Lower lobe of right lung (tissue), 2 donors: Measurements from ENCODE around the gene NOG. TPM values are rescaled to one million over a fixed set of nuclear protein-coding genes. Genes with fewer than 3 reads are reported as not detected.

Source experiments
- ATAC-seq, 2 donors: fragments of 200-7000 bp; cut with Tn5 transposase; one replicate each; pipeline ENCODE4 v1.9.1; 2020 to 2022; ENCODE audit warnings: mild to moderate bottlenecking in 2 of 2, moderate library complexity in 2 of 2
- DNase-seq: peaks from one replicate; pipeline ENCODE4 v3.0.0-alpha.2; 2020
- H3K27ac ChIP-seq: fragments of 200-600 bp; one replicate; pipeline ENCODE4 v1.8.0; 2022
- H3K27me3 ChIP-seq: fragments of 200-600 bp; one replicate; pipeline ENCODE4 v1.8.0; 2022; ENCODE audit warnings: low read depth
- H3K36me3 ChIP-seq: fragments of 200-600 bp; one replicate; pipeline ENCODE4 v1.8.0; 2022; ENCODE audit warnings: mild to moderate bottlenecking
- H3K4me1 ChIP-seq: fragments of 200-600 bp; one replicate; pipeline ENCODE4 v1.8.0; 2022
- H3K4me3 ChIP-seq: fragments of 200-600 bp; one replicate; pipeline ENCODE4 v1.8.0; 2022; ENCODE audit warnings: mild to moderate bottlenecking
- H3K9me3 ChIP-seq: fragments of 200-600 bp; one replicate; pipeline ENCODE4 v1.8.0; 2022
- intact Hi-C: fragments of 100-400 bp; cut with DNase I; formaldehyde crosslinking; loops from one replicate; pipeline ENCODE4 v1.11.0; 2022
- total RNA-seq: library from RNA; stranded (reverse); fragmentation: NEBNext Ultra II Directional; extraction: Animal tissue kit (Norgen Biotek cat#: 25700); gene quantifications from one replicate; pipeline ENCODE4 v1.2.1, GENCODE V29; 2021
- TF ChIP-seq, protein P1 (sequence below): fragments of 200-600 bp; IDR thresholded peaks from one replicate; pipeline ENCODE4 v1.8.0; 2022; ENCODE audit warnings: antibody characterized with exemption, mild to moderate bottlenecking
- donor health status: DM: no; HTN: yes; CAD: no; lungs with severe emphysema.

Gene NOG
- total RNA-seq, 1 donor from 2014 or later, result 2.2 TPM

DNA sequence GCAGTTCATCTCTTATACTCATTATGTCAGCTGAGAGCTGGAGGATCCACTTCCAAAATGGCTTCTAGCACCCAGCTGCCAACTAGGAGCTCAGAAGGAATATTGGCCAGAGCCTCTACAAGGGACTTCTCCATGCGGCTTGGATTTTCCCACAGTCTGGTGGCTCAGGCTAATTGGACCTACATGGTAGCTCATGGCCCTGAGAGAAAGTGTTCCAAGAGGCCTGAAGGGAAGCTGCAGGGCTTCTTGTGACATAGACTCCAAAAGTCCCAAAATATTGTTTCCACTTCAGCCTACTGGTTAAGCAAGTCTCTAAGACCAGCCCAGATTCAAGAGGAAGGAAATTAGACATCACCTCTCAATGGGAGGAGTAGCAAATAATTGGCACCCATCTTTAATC lies 6.8 kb downstream of the NOG start:
- ATAC-seq, result no peak
- peaks cover 49% of the 10 kb centered on the region for H3K27me3 ChIP-seq
- intact Hi-C loops, result no loop called here

DNA sequence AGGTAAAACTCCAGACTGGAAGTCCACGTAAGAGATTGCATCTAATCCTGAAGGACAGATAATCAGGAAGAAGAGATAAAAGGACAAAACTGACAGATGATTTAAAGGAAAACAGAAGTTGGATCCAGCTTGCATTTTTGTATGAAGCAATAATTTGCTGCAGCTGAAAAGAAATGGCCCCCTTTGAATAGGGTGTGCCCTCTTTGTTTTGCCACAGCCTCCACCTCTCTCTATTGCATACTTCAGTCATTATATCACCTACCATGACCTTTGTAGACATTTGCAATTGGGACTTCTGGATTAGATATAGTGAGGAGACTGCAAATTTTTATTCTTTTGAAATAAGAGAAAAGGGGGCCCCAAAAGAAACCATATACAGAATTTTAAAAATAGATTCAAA lies 8.1 kb downstream of the NOG start:
- H3K36me3 ChIP-seq, result no peaks in the 10 kb centered on the region
- no peak overlapping the region for H3K27ac ChIP-seq
- intact Hi-C loops, result no loop called here
- H3K4me1 ChIP-seq, result peaks cover 14% of the 10 kb centered on the region
- H3K27me3 ChIP-seq, result peaks cover 39% of the 10 kb centered on the region
- ATAC-seq (no peak), DNase-seq (no peak)
- H3K4me3 ChIP-seq, result no peak overlapping the region
- TF ChIP-seq, protein P1, sequence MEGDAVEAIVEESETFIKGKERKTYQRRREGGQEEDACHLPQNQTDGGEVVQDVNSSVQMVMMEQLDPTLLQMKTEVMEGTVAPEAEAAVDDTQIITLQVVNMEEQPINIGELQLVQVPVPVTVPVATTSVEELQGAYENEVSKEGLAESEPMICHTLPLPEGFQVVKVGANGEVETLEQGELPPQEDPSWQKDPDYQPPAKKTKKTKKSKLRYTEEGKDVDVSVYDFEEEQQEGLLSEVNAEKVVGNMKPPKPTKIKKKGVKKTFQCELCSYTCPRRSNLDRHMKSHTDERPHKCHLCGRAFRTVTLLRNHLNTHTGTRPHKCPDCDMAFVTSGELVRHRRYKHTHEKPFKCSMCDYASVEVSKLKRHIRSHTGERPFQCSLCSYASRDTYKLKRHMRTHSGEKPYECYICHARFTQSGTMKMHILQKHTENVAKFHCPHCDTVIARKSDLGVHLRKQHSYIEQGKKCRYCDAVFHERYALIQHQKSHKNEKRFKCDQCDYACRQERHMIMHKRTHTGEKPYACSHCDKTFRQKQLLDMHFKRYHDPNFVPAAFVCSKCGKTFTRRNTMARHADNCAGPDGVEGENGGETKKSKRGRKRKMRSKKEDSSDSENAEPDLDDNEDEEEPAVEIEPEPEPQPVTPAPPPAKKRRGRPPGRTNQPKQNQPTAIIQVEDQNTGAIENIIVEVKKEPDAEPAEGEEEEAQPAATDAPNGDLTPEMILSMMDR, result no peak
- no peaks in the 10 kb centered on the region for H3K9me3 ChIP-seq

More for the DNA sequence above, 6.8 kb downstream of the NOG start:
- Histone ChIP-seq H3K9me3 (no peaks in the 10 kb centered on the region), H3K4me1 (peaks cover 24% of the 10 kb centered on the region), H3K36me3 (no peaks in the 10 kb centered on the region), H3K27ac (no peak overlapping the region), H3K4me3 (no peak overlapping the region)
- TF ChIP-seq, protein P1, result no peak
- DNase-seq, result no peak

DNA sequence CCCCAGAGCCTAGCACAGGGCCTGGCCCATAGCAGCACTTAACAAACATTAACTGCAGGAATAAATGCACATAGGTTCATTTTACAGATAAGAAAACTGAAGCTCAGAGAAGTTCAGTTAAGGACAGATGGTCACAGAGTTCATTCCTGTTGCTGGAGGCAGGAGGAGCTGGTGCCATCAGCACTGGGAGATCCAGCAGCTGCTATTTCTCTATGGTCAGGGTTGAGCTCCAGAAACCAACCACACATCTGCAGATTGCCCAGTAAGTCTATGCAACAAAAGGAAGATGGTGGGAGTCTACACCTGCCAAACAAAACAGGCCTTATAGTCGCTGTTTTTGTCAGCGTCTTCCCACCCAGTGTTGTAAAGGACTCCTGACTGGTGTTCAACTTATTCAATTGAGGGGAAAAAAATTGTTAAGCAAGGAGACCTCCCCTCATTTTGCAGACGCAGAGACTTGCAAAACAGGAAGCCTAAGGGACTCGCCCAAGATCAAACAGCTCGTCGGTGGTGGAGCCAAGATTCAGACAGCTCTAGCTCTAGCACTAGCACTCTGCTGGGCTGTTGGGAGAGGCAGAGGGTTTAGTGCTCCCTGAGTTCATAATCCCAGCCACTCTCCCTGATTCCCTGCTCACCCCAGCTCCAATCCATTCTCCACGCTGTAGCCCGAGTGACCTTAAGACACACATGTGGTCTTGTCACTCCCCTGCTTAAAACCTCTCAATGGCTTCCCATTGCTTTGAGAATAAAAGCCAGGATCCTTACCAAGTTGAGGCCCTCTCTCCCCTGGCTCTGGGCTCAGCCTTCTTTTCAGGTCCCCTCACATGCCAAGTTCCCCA lies 9.0 kb downstream of the NOG start:
- Histone ChIP-seq H3K27ac (no peak overlapping the region), H3K4me1 (peaks cover 5% of the 10 kb centered on the region), H3K27me3 (peaks cover 31% of the 10 kb centered on the region), H3K4me3 (no peak overlapping the region), H3K36me3 (no peaks in the 10 kb centered on the region), H3K9me3 (no peaks in the 10 kb centered on the region)
- ATAC-seq, result no peak
- intact Hi-C loops, result no loop called here
- TF ChIP-seq, protein P1, result no peak
- DNase-seq, result no peak

DNA sequence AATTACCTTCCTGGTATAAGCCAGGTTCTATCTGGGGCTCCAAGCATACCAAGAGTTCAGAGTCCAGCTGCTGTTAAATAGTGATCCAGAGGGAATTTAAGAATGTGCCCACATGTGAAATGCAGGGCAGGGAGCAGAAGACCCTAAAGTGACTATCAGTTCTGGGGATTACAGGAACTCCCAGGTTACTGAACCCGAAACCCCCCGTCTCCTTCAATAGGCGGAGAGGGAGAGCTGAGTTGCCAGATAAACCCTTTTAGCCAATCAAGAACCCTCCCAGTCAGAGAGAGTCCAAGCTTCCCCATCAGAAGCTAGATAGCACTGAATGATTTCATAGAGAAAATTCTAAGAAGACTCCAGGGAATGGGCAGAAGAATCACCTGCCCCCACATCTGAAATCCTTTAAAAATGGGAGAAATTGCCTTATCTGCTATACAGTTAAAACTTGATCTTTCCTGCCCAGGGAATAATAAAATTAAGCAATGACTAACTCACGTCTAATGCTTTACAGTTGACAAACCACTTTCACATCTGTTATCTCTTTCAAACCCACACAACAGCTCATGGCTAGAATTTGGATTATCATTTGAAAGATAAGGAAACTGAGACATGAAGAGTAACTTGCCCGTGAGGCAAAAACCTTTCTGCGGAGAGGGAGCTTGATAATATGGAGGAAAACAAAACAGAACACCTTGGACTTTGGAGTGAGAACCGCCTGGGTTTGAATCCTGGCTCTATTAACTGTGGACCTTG lies 10.2 kb downstream of the NOG start:
- Histone ChIP-seq H3K4me1 (no peaks in the 10 kb centered on the region), H3K9me3 (no peaks in the 10 kb centered on the region), H3K36me3 (no peaks in the 10 kb centered on the region), H3K27ac (no peak overlapping the region), H3K27me3 (peaks cover 20% of the 10 kb centered on the region), H3K4me3 (no peak overlapping the region)
- ATAC-seq (no peak), DNase-seq (no peak)
- intact Hi-C loops, result no loop called here
- TF ChIP-seq, protein P1, result no peak

DNA sequence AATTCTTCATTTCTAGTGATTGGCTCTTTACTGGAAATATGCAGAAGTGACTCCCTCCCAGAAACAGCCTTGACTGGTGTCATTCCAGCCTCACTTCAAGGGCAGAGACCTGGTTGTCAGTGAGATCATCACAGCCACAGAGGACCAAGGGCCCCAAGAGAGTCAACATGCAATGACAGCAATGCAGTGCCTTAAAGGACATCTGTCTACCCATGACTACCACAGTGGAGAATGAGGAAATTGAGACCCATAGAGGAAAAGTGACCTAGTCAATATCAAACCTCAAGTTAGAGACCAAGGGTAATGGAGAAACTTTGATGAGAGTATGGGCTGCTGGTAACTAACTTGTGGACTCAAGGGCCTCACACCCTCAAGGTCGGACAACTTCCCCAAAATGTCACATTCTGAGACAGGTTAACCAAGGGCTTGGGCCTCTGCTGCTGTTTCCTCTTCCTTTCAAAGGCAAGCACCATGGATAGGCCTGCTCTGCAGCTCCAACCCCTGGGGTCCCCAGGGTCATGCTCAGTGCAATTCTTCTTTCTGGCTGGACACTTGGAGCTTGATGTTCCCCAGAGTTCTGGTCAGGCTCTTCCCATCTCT lies 11.3 kb downstream of the NOG start:
- DNase-seq (no peak), ATAC-seq (no peak)
- TF ChIP-seq, protein P1, result no peak
- Histone ChIP-seq H3K27ac (no peak overlapping the region), H3K4me3 (no peak overlapping the region), H3K27me3 (peaks cover 9% of the 10 kb centered on the region), H3K36me3 (no peaks in the 10 kb centered on the region), H3K9me3 (no peaks in the 10 kb centered on the region), H3K4me1 (no peaks in the 10 kb centered on the region)
- intact Hi-C loops, result no loop called here
